H1 (cell line): ENCODE results near the gene UBC. TPM values are rescaled to one million over a fixed set of nuclear protein-coding genes. Genes with fewer than 3 reads are reported as not detected.

Experiments used
- CTCF ChIA-PET: fragments of 300-600 bp; sonication (Branson Sonifier 250); formaldehyde crosslinking; loops from one replicate; lab custom pipeline; 2021; ENCODE audit not compliant: partially characterized antibody; lab: Charles Lee
- POLR2A ChIA-PET: fragments of 300-600 bp; sonication (Branson Sonifier 250); formaldehyde crosslinking; loops from one replicate; lab custom pipeline; 2021; ENCODE audit warnings: inconsistent platforms; ENCODE audit not compliant: partially characterized antibody; lab: Charles Lee
- DNase-seq, 2 experiments: peaks; one replicate each; pipeline versions ENCODE4 v3.0.0 to v3.0.0-alpha.2; 2010 to 2022; ENCODE audit warnings: low spot score in 2 of 2, low read depth in 1 of 2, mixed read lengths in 1 of 2
- FAIRE-seq: peaks from 2 replicates; lab custom pipeline; 2011; peaks lifted over from hg19 to GRCh38; lab: Jason Lieb, UNC
- H2AFZ ChIP-seq: 2 replicates; pipeline ENCODE4 v1.8.1; 2012; ENCODE audit warnings: low read length, inconsistent platforms
- H2AK5ac ChIP-seq: 2 replicates; pipeline ENCODE4 v1.6.1; 2013; ENCODE audit warnings: low read depth, low read length
- H2BK120ac ChIP-seq: replicated peaks from 2 replicates; pipeline ENCODE3; 2013; ENCODE audit warnings: low read depth, low read length, inconsistent platforms
- H2BK12ac ChIP-seq: 2 replicates; pipeline ENCODE4 v1.6.1; 2013; ENCODE audit warnings: low read depth, low read length
- H2BK15ac ChIP-seq: 2 replicates; pipeline ENCODE4 v1.6.1; 2013; ENCODE audit warnings: low read length
- H2BK20ac ChIP-seq: 2 replicates; pipeline ENCODE4 v1.6.1; 2013; ENCODE audit warnings: low read length
- H2BK5ac ChIP-seq: 2 replicates; pipeline ENCODE4 v1.6.1; 2013; ENCODE audit warnings: low read depth, low read length
- H3K14ac ChIP-seq: 2 replicates; pipeline ENCODE4 v1.6.1; 2013; ENCODE audit warnings: inconsistent platforms; ENCODE audit not compliant: insufficient read length
- H3K18ac ChIP-seq: 2 replicates; pipeline ENCODE4 v1.6.1; 2013; ENCODE audit warnings: low read length; ENCODE audit errors: extremely low read depth
- H3K23ac ChIP-seq: 2 replicates; pipeline ENCODE4 v1.6.1; 2013; ENCODE audit warnings: inconsistent platforms; ENCODE audit not compliant: insufficient read length
- H3K23me2 ChIP-seq: 2 replicates; pipeline ENCODE4 v1.6.1; 2013; ENCODE audit warnings: low read depth, low read length
- H3K27ac ChIP-seq: 2 replicates; pipeline ENCODE4 v1.6.1; 2011; ENCODE audit warnings: low read depth, low read length, inconsistent platforms
- H3K27me3 ChIP-seq, 4 experiments: replicated peaks in 1 of 4; 1 replicate in 1 of 4; 2 replicates in 3 of 4; pipeline versions ENCODE4 v1.6.1 to v1.8.1; 2011 to 2013; ENCODE audit warnings: low read length in 3 of 4, mild to moderate bottlenecking in 3 of 4, inconsistent platforms in 2 of 4, mixed read lengths in 2 of 4, moderate library complexity in 1 of 4; ENCODE audit not compliant: control insufficient read depth in 3 of 4, insufficient read depth in 3 of 4; ENCODE audit errors: extremely low read depth in 1 of 4
- H3K36me3 ChIP-seq, 4 experiments: 2 replicates each; pipeline versions ENCODE4 v1.6.1 to v1.8.1; 2011 to 2013; ENCODE audit warnings: mild to moderate bottlenecking in 4 of 4, low read length in 3 of 4, moderate library complexity in 2 of 4, control low read depth in 1 of 4, inconsistent platforms in 1 of 4; ENCODE audit not compliant: insufficient read depth in 4 of 4, control insufficient read depth in 2 of 4
- H3K4ac ChIP-seq: replicated peaks from 2 replicates; pipeline ENCODE3; 2013; ENCODE audit warnings: low read length, low read depth, mixed read lengths, inconsistent platforms; ENCODE audit not compliant: insufficient read length
- H3K4me1 ChIP-seq, 4 experiments: replicated peaks in 1 of 4; 1 replicate in 1 of 4; 2 replicates in 3 of 4; pipeline versions ENCODE4 v1.6.1 to v1.8.1; 2011 to 2013; ENCODE audit warnings: low read length in 3 of 4, inconsistent platforms in 2 of 4, mixed read lengths in 1 of 4; ENCODE audit not compliant: insufficient read depth in 4 of 4, control insufficient read depth in 3 of 4
- H3K4me2 ChIP-seq, 2 experiments: 2 replicates each; pipeline versions ENCODE4 v1.6.1 to v1.8.1; 2011 to 2013; ENCODE audit warnings: low read depth in 2 of 2, low read length in 2 of 2, control low read depth in 1 of 2, inconsistent platforms in 1 of 2, mild to moderate bottlenecking in 1 of 2; ENCODE audit not compliant: insufficient read depth in 1 of 2
- H3K4me3 ChIP-seq, 4 experiments: fragments of 200-600, 300-600 bp in 1 of 4; sonication (generic), shearing (Covaris generic), sonication (Bioruptor Twin) in 1 of 4; 2 replicates each; pipeline versions ENCODE4 v1.5.1 to v1.8.1; 2011 to 2016; ENCODE audit warnings: low read length in 4 of 4, low read depth in 3 of 4, control low read depth in 2 of 4, inconsistent platforms in 2 of 4, mild to moderate bottlenecking in 2 of 4, mixed read lengths in 1 of 4, moderate library complexity in 1 of 4; ENCODE audit not compliant: insufficient read depth in 2 of 4; ENCODE audit errors: extremely low read depth in 1 of 4
- H3K56ac ChIP-seq: replicated peaks from 2 replicates; pipeline ENCODE3; 2013; ENCODE audit warnings: low read depth, mild to moderate bottlenecking, mixed read lengths, low read length, inconsistent platforms; ENCODE audit not compliant: insufficient read length
- H3K79me1 ChIP-seq: 2 replicates; pipeline ENCODE4 v1.6.1; 2013; ENCODE audit warnings: low read depth, low read length, control low read depth
- H3K79me2 ChIP-seq, 2 experiments: 2 replicates each; pipeline versions ENCODE4 v1.6.1 to v1.8.1; 2012 to 2013; ENCODE audit warnings: low read length in 2 of 2, mild to moderate bottlenecking in 2 of 2, inconsistent platforms in 1 of 2; ENCODE audit not compliant: insufficient read depth in 2 of 2, control insufficient read depth in 1 of 2
- H3K9ac ChIP-seq, 4 experiments: replicated peaks in 1 of 4; 1 replicate in 1 of 4; 2 replicates in 3 of 4; pipeline versions ENCODE4 v1.6.1 to v1.8.1; 2011 to 2013; ENCODE audit warnings: low read depth in 3 of 4, low read length in 3 of 4, control low read depth in 2 of 4, mild to moderate bottlenecking in 2 of 4, moderate library complexity in 2 of 4, inconsistent platforms in 1 of 4; ENCODE audit errors: extremely low read depth in 1 of 4
- H3K9me3 ChIP-seq, 2 experiments: 2 replicates each; pipeline versions ENCODE4 v1.6.1 to v1.8.1; 2012 to 2013; ENCODE audit warnings: mild to moderate bottlenecking in 2 of 2, moderate library complexity in 2 of 2, control low read depth in 1 of 2, inconsistent platforms in 1 of 2, low read depth in 1 of 2, low read length in 1 of 2, mixed read lengths in 1 of 2; ENCODE audit not compliant: insufficient read depth in 2 of 2
- H4K20me1 ChIP-seq, 2 experiments: replicated peaks in 1 of 2; 2 replicates each; pipeline versions ENCODE3 to v1.8.1; 2011 to 2013; ENCODE audit warnings: inconsistent platforms in 2 of 2, low read length in 2 of 2, mild to moderate bottlenecking in 1 of 2; ENCODE audit not compliant: insufficient read depth in 2 of 2, control insufficient read depth in 1 of 2
- H4K5ac ChIP-seq: 2 replicates; pipeline ENCODE4 v1.6.1; 2013; ENCODE audit warnings: low read length, low read depth, mixed read lengths, inconsistent platforms; ENCODE audit not compliant: insufficient read length
- H4K8ac ChIP-seq: 2 replicates; pipeline ENCODE4 v1.8.0; 2013; ENCODE audit warnings: mild to moderate bottlenecking, moderate library complexity, low read length, inconsistent platforms; ENCODE audit not compliant: insufficient read depth; ENCODE audit errors: extremely low read depth
- H4K91ac ChIP-seq: replicated peaks from 2 replicates; pipeline ENCODE3; 2013; ENCODE audit warnings: low read length, mixed read lengths, inconsistent platforms; ENCODE audit not compliant: insufficient read length
- JUN ChIP-seq: IDR thresholded peaks from 2 replicates; pipeline ENCODE4 v1.6.1; 2011; ENCODE audit warnings: low read depth, mild to moderate bottlenecking, improper control_type of control experiment, low read length
- KDM5A ChIP-seq: fragments of 200-600 bp; IDR thresholded peaks from 2 replicates; pipeline ENCODE4 v1.7.1; 2012; ENCODE audit warnings: mild to moderate bottlenecking, low read length, inconsistent platforms, mixed read lengths
- SIN3A ChIP-seq, 2 experiments: IDR thresholded peaks in 1 of 2; conservative IDR thresholded peaks in 1 of 2; 2 replicates each; pipeline ENCODE4 v1.6.1; 2011 to 2012; ENCODE audit warnings: low read length in 2 of 2, improper control_type of control experiment in 1 of 2, low read depth in 1 of 2, mild to moderate bottlenecking in 1 of 2
- TBP ChIP-seq: IDR thresholded peaks from 2 replicates; pipeline ENCODE4 v1.6.1; 2011; ENCODE audit warnings: low read depth, low read length, improper control_type of control experiment
- WGBS, 2 experiments: shearing (Covaris generic) in 1 of 2; methylation state at CpG; one replicate each; pipeline versions ENCODE4 v1.1.6 to v1.1.7; 2013 to 2015; ENCODE audit warnings: low lambda C conversion rate in 2 of 2, mixed read lengths in 2 of 2, inconsistent platforms in 1 of 2, low coverage in 1 of 2, missing lambda C conversion rate in 1 of 2; ENCODE audit not compliant: insufficient replicate concordance in 2 of 2, insufficient coverage in 1 of 2, insufficient read length in 1 of 2; ENCODE audit errors: extremely low coverage in 1 of 2, missing lambda C conversion rate in 1 of 2; 5-methylcytosine and 5-hydroxymethylcytosine counted together
- polyA plus RNA-seq, 7 experiments: library from polyadenylated mRNA; depleted of rRNA in 3 of 7; stranded (reverse) in 5 of 7; unstranded in 2 of 7; fragments of >200 nt in 5 of 7; fragments of 200-250 nt in 2 of 7; gene quantifications; 1 replicate in 5 of 7; 2 replicates in 1 of 7; 4 replicates in 1 of 7; pipeline versions ENCODE4 v1.2.1 to v1.2.3, GENCODE V29; 2011 to 2013; ENCODE audit warnings: missing spikeins in 2 of 7, mixed read lengths in 2 of 7
- total RNA-seq: library from RNA; stranded (reverse); fragmentation: NEBNext Ultra II Directional; extraction: Animal tissue kit (Norgen Biotek cat#: 25700); gene quantifications from 2 replicates; pipeline ENCODE4 v1.2.1, GENCODE V29; 2021

The UBC gene
- total and polyA plus RNA-seq, 2 of the 8 experiments (the other 6 are each of a cell fraction or from before 2014, with no cell fraction given): 559 to 749 TPM

DNA sequence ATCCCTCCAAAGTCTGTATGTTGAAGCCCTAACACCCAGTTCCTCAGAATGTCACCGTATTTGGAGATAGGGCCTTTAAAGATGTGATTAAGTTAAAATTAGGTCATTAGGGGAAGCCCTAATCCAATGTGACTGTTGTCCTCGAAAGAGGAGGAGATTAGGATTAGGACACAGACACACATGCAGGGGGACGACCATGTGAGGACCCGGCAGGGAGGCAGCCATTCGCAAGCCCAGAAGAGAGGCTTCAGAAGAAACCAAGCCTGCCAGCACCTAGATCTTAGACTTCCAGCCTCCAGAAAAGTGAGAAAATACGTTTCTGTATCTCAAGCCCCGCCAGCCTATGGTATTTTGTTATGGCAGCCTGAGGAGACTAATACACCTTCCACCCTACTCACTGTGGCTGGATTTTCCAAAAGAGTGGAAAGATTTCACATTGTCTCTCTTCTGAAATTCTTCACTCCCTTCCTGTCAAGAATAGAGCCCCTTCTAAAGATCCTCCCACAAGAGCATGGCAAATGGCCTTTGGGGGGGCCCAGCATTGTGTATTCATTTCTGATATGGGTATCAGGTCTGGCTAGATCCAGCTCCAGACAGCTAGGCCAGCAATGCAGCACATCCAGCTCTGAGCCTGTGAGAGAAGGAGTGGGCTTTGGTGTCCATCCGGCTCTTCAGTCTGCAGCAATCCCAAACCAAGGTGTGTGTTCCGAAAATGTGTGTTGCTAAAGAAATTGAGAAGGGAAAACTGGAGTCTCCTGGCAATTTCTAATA is 15.4 kb upstream of the UBC start:
- Histone ChIP-seq H3K4me1 (peaks cover 0 to 6% (median 0%) of the 10 kb centered on the region in 4 experiments; a peak in 3 of 7 replicates), H2BK15ac (no peak overlapping the region), H3K9me3 (no peaks in the 10 kb centered on the region), H3K18ac (no peak overlapping the region), H3K9ac (no peak overlapping the region), H3K4me3 (no peak overlapping the region), H4K5ac (no peak overlapping the region), H3K79me2 (no peaks in the 10 kb centered on the region), H3K36me3 (no peaks in the 10 kb centered on the region), H3K56ac (no peak overlapping the region), H4K91ac (no peak overlapping the region), H3K4me2 (no peak overlapping the region), H2BK120ac (no peak overlapping the region), H2AFZ (no peak overlapping the region), H3K23ac (no peak overlapping the region), H3K4ac (no peak overlapping the region), H3K79me1 (no peaks in the 10 kb centered on the region), H4K20me1 (no peaks in the 10 kb centered on the region), H2BK20ac (no peak overlapping the region), H3K14ac (no peak overlapping the region), H2BK12ac (no peak overlapping the region), H3K27ac (no peak overlapping the region), H2AK5ac (no peak overlapping the region), H4K8ac (no peak overlapping the region), H3K27me3 (no peaks in the 10 kb centered on the region), H3K23me2 (peaks cover 3% of the 10 kb centered on the region)
- DNase-seq (no peak), FAIRE-seq (no peak)
- ChIA-PET CTCF (interaction anchor here (1.3 to 13.3 kb wide), 2 partner anchors 10 to 22 kb away, joined by 6 to 141 read pairs; no protein-coding TSS in a partner anchor), POLR2A (interaction anchor here (12.1 kb wide), 1 partner anchor 11 kb away, joined by 250 read pairs; the partner anchor contains the start of gene UBC)
- TF ChIP-seq TBP (no peak), SIN3A (conservative IDR thresholded peaks at IDR 0.05 in 1 of 2, IDR thresholded peaks at IDR 0.05 in 1 of 2; ENCODE audit: low read depth in 1 of 2, low read length in 2 of 2) (no peak), JUN (no peak), KDM5A (no peak)
- TF ChIP-seq, all 59 proteins: peak for 0
- no peak overlapping the region for H2BK5ac ChIP-seq
- 95% methylated on average over 9 of the region's 9 CpGs; no CpG with 5 or more reads in 1 of the 2 experiments for WGBS, 2 experiments
